ENCODE results near the gene FUNDC1.

FUNDC1 gene

DNA sequence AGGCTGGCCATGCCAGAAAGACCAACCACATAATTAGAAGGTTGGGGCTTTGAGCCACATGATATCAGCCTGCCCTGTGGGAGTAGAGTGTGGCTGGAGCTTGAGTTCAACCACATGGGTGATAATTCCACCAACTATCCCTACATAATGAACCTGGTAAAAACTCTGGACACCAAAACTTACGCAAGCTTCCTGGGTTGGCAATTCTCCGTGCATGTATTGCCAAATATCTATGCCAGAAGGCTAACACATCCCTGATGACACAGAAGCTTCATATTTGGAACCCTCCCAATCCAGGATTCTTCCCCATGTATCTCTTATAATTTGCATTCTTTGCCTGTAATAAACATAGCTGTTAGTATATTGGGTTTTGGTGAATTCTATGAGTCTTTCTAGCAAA, 68.2 kb downstream of the FUNDC1 start:
- DNase-seq, result no peak
